ENCODE measurements around the gene TENM4. TPM values are rescaled to one million over a fixed set of nuclear protein-coding genes. Genes with fewer than 3 reads are reported as not detected.

The TENM4 gene
- total RNA-seq, 1 experiment from 2014 or later = 22.6 TPM

GRCh38 chr11:78603792-78604191, 837.0 kb downstream of the TENM4 start:
- peak; percentile 49 for DNase-seq (ENCODE audit: low read depth)

Data from M059J (cell line).